Stimulated activated naive CD4-positive, alpha-beta T cell treated with Interleukin-2 at 50 U/mL for 16 hours (primary cell): ENCODE measurements around the gene SH3BGRL2.

Source experiments
- DNase-seq: peaks from one replicate; lab custom pipeline; 2025; lab: John Stamatoyannopoulos, UW

Gene SH3BGRL2

DNA sequence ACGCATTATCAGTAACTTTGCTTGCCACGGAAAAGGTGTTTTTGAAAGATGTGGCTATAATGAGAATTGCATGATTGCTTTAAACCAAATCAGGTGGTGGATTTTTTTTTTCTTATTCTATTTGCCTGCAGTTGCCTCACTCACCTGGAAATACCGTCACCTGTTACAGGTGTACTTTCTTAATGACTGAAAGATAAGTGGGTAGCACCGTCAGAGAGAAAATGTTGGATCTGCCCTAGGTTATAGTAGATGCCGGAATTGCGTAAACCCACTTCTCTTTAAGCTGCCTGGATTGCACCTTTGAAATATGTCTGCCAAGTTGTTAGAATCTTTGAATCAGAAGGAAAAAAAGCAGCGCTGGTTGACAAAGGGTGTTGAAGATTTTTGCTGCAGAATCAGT, 68.5 kb downstream of the SH3BGRL2 start:
- DNase-seq, result no peak

DNA sequence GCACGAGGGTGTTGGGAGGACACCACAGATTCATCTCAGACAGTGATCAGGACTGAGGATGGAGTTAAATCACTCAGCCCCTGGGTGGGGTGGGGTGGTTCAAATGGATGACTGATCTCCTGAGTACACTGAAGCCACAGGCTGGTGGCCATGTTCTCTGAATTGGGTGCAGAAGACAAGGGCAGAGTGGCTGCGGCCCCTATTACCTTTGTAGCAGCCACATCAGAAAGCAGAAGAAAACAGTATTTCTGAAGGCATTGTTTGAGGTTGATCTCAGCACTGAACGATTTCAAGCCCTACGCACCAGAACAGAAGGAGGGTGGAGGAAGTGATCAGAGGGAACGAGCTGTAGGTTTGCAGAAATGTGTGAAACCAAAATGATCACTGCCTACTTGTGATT, 71.6 kb downstream of the SH3BGRL2 start:
- DNase-seq, result no peak

DNA sequence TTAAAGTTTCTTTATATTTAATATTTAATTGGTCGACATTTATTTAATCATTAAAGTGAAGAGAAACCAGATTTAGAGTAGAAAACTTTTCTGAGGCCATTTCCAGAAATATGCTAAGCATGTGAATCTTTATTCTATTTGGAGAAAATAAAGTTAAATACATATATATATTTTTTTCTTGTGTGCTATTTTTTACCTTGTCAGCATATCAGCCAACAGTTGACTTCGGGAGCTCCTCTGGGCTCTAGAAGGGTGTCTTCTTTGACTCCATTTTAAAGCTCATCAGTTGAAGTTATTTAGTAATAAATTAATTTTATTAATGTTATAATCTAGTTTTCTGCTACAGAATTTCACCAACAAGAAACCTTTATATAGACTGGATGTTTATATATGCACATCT, 73.1 kb downstream of the SH3BGRL2 start:
- DNase-seq, result no peak

DNA sequence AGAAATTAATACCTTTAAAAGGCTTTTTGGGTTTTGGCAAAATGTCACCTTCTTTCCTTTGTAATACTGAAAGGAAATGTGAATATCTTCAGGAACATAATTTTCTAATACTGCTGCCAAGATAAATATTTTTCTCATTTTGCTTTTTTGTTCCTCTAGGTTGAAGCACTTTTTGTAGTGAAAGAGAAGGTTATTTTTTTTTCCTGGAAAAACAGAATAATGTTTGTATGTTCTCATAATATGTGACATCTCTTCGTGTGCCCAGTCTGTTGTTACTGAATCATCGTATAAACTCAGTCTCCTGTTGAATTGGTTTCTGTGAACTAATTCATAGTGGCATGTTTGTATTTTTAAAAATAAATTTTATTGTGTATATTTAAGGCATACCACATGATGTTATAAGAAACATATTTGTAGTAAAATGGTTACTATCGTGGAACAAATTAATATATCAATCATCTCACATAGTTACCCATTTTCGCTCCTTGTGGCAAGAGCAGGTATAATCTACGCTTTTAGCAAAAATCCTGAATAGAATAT, 74.4 kb downstream of the SH3BGRL2 start:
- no peak for DNase-seq

DNA sequence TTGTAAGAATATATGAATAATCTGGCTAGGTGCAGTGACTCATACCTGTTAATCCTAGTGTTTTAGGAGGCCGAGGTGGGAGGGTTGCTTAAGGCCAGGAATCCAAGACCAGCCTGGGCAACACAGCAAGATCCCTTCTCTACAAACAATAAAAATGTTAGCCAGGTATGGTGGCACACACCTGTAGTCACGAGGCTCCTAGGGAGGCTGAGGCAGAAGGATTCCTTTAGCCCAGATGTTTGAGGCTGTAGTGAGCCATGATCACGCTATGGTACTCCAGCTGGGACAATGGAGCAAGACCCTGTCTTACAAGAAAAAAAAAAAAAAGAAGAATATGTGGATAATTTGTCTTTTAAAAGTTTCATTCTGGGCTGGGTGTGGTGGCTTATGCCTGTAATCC, 75.4 kb downstream of the SH3BGRL2 start:
- no peak for DNase-seq

DNA sequence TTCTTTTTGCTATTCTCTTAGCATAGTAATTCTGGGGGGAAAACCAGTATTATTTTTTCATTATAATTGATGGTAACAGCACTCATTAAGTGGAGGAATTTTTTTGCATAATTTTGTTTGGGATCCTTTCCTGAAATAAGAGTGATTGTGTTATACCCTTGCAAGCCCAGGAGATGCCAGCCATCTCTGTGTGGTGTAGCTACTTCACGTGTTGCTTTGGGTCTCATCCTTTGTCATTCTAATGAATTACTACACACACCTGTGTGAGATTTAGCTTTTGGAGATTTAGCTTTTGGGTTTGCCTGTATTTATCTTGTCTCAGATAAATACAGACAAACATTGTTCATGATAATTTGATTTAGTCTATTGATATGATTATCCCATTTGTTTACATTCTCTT, 76.5 kb downstream of the SH3BGRL2 start:
- DNase-seq, result no peak

DNA sequence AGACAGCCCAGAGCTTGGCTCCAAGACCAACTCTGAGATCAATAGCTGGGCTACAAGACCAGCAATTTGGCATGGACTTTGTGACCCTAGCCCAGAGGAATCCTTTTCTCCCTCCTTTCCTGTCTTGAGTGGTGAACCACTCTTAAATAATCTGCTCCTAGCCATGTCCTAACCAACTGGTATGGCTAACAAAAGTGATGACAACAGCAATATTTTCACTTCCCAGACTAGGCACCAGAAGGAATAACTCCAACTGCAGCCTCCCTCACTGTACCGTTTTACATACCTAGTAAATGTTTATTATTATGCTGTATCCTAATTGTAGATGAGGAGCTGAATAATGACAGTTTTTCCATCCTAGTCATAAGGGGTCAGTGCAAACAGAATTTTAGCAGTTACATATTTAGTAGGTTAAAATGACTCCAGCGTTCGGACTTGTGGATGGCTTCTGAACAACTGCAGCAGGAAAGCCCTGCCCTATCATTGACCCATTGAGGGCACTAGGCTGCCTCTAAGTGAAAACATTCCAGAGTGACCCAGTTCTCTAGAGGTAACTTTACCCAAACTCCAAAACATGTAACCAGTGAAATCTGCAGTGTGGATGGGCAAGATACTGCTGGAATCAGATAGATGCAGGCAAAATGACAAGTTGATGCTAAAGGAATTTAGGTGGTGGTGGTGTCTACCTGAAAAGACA, 77.1 kb downstream of the SH3BGRL2 start:
- no peak for DNase-seq

DNA sequence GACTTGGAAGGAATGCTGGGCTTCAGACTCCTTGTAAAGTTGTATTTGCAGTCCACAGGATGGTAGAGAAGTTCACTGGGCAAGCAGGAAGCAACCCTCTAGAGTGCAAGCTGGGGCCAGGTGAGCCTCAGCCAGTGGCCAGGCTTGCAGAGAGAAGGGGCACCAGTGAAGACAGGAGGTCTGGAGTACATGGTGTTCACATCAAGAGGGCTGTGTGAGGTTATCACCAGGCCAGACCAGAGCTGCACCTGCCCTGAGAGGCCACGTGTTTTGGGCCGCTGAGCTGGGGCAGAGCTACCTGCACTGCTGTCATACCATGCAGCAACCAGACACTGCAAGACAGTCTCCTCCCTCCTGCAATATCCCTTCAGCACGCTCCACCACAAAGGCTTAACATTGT, 79.0 kb downstream of the SH3BGRL2 start:
- no peak for DNase-seq

DNA sequence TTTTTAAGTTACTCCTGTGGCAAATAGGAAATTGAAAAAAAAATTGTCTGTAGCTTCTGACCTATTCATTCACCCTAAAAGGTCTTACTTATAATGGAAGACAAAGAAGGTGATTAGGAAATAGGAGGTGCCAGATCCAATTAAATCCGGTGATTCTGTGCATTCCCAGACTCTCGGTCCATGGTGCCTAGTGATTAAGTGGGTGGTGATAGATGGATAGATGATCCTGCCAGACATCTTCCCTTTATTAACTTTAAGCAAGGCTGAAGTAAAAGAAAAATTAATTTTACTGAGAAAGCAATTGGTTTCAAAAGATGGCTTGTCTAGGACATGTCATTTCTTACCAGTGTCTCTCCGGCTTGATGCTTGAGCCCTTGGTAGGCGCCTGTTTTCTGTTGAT, 80.0 kb downstream of the SH3BGRL2 start:
- DNase-seq, result no peak

DNA sequence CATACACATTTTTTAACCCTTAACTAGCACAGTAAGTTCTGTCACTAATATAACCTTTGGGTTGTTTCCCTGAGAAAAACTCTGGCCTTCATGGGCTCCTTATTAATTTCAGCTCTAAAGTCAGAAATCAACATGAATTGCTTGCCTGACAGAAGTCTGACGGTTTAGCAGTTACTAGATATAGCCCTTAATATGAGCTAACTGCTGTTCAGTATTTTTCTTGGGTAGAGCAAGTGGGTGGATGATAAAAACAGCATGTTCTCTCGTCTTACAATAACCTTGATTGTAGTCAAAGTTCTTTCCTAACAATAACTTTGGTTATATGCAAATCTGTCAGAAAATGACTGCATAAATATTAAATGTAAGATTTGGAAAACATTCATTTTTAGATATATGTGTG, 81.0 kb downstream of the SH3BGRL2 start:
- no peak for DNase-seq

DNA sequence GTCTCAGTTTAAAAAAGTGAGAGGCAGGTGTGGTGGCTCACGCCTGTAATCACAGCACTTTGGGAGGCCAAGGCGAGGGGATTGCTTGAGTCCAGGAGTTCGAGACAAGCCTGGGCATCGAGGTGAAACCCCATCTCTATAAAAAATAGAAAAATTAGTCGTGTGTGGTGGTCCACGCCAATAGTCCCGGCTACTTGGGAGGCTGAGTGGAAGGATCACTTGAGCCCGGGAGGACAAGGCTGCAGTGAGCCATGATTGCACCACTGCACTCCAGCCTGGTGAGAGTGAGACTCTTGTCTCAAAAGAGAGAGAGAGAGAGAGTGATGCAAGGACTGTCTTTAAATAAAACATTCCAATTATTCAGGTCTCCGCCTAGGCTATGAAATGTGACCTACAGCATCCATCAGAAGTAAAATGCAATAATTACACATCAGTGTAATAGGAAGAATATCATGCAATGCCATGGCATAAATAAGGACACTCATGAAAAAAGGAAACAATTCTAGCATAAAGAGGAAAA, 81.5 kb downstream of the SH3BGRL2 start:
- no peak for DNase-seq

DNA sequence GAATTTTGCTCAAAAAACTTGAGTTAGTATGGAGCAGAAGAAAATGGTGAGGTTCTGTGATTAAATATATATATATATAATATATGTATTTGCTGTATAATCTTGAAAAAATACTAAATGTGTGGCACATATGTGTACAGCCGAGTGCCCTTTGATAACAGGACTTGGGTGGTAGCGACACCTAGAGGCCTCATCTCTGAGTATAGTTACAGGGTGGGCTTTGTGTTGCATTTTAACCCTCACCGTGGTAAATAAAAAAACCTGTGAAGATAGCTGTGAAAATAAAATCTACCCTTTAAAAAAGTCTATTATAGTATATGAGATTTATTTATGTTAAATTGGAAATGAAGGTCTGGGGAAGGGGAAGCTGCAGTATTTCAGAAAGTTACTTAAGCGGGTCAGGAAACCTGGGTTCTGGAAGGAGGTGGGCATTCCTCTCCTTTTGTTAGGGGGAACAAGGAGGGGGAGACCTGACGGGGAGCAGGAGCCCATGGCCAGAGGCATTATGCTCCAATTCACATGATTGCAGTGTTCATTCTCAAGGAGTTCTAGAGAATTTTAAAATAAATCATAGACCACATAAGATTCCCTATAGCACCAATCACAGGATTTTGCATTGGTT, 82.7 kb downstream of the SH3BGRL2 start:
- peak; percentile 2 for DNase-seq

DNA sequence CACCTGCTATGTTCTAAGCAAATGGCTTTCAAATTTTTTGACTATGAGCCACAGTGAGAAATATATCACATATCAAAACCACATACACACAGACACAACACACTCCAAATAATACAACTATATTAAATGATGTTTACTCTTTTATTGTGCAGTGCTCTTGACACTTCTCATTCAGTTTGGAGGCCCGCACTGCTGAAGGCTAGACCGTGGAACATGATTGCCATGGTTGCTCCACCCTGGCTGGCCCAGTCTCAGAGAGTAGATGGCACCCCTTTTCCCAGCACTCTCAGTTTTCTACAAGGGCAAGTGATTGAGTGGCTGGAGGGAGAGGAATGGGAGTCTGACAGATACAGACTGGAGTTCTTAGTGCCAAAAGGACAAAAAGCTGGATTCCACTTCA, 86.9 kb downstream of the SH3BGRL2 start:
- no peak for DNase-seq

DNA sequence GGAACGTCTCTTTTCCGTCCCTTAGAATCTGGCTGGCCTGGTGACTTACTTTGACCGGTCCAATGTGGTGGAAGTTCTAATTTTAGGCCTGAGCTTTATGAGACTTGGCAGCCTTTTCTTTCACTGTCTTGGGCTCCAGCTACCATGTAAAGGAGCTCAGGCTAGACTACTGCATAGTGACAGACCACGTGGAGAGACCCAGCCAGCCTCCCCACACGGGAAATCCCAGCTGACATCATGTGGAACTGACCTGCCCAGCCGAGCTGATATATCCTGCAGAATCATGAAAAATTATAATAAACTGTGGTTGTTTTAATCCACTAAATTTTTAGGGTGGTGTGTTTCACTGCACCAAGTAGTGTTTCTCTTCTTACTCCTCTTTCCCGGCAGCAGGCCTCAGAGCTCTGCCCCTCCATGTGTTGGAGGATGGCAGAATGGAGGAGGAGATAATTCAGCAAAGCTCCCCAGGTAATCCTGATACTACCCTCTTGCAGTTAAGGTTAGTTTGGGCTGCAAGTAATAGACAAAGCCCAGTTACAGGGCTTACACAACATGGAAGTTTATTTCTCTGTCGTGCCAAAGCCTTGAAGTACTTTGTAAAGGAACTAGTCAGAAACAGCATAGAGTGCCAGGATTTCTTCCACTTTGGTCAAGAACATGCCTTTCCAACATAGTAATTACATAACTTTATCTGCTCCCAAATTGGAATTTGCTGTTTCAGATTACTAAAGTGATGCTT, 87.5 kb downstream of the SH3BGRL2 start:
- no peak for DNase-seq

DNA sequence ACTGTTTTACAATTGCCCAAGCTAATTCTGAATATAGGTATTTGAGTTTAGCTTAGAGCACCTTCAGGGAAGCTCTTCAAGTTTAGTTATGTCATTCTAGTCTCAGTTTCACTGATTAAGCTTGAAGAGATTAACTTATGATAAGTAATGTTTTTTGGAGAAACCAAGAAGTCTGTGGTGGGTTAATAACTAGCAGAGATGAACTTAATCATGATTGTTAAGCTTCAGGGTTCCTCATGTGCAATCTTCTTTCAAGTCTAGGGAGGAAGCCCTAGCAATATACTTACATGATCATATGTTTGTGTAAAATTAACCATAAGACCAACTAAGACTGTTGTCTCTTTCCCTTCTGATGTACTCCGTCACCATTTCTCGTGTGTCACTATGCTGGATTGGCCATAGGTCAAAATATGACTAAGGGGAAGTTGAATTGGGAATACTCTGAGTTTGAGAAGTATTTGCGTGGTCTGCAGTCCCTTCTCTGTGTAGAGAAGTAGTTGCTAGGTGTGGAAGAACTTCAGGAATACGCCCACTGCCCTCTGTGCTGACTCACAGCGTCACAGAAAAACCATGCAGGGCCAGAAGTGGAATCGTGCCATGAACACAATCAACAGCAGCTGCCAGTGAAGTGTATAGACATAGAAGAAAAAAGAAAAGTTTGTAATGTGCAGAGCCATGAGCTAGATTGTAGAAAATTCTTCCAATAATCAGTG, 88.3 kb downstream of the SH3BGRL2 start:
- DNase-seq, result no peak

DNA sequence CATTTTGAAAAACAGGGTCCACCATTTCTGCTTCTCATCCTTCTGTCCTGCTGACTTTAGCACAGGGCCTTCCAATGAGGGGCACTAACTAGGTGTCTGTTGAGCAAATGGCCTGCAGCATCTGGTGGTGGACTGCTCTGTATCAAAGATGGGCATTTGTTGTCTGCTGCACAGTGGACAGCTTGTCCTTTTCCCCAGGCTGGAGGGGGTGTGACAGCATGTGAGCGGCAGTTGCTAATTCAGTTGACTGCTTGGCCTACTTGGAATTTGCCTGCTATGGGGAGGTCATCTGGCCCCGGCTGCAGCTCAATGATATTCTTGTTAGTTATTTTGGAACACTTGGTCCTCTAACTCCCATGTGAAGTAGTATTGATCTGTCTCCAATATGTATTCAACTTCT, 93.7 kb downstream of the SH3BGRL2 start:
- DNase-seq, result no peak

DNA sequence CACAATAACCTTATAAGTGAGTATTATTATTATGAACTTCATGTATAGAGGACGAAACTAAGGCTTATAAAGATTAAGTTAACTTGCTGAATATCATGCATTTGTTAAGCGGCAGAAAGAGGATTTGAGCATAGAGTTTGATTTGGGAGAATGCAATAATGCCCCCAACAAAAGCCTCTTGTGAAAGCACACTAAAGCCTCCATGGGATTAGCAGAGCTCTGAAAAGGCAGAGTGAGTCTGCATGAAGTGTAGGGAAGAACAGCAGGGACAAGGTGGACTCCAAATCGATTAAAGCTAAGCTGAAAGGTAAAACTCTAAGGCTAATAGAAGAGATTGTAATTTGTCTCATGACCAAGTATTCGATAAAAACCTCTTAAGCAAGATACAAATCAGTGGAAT, 100.3 kb downstream of the SH3BGRL2 start:
- no peak for DNase-seq

DNA sequence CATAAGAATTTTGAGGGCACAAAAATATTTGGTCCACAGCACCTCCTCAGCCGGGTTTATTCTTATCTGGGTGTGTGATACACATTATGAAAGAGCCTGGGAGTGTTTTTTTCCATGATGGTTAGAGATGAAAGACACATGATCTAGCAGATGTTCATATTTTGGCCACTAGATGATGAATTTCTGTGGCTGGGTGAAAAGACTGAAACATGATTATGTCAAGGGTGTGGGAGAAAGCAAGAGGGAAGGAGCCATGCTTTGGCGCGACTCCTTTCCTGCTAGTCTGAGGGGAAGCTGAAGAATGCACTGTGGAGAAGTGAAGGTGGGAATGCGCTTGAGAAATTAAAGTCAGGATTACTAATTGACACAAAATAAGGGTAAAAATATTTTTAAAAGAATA, 102.3 kb downstream of the SH3BGRL2 start:
- DNase-seq, result no peak

DNA sequence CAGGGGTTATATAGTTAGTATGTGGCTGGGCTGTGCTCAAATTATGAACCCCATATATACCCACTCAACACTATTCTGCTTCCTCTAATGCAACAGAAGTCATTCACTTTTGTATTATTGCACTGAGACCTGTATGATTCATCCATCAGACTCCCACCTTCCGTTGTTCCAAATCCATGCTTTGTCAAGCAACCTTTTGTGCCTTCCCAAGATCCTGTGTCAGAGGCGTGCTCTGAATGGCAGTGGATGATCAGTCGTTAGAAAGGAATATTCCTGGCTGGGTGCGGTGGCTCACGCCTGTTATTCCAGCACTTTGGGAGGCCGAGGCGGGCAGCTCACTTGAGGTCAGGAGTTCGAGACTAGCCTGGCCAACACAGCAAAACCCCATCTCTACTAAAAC, 103.2 kb downstream of the SH3BGRL2 start:
- no peak for DNase-seq

DNA sequence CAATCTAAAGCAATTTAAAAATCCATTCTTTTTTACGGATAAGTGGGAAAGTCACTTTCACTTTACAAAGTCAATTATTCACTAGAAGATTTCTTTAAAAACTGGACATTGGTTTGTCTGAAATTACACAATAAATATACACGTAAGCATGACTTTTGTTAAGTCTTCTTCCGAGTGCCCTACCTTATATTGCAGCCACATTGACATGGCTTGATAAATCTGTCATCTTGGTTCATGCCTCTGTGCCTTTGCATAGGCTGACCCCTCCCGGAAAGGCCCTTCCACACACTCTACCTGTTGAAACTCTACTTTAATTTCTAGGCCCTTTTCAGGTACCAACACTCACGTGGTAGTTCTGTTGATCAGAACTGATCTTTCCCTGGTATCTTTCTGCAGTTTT, 104.1 kb downstream of the SH3BGRL2 start:
- no peak for DNase-seq

DNA sequence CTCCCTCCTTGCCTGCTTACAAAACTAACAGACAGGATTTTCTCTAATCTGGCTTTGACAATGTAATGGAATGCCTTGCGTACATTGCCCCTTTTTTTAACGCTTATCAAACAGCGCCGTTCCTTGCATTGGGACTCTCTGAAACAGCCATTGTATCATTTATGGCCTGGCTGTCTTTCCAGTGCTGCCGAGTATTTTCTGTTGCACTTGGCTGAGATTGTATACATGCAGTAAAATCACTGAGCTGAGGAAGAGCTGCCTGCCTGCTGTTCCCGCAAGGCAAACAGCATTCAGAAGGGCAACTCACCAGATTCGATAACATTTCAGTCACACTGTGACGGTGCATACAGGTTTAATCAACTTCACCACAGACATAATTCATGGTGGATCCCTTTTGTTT, 106.0 kb downstream of the SH3BGRL2 start:
- no peak for DNase-seq

DNA sequence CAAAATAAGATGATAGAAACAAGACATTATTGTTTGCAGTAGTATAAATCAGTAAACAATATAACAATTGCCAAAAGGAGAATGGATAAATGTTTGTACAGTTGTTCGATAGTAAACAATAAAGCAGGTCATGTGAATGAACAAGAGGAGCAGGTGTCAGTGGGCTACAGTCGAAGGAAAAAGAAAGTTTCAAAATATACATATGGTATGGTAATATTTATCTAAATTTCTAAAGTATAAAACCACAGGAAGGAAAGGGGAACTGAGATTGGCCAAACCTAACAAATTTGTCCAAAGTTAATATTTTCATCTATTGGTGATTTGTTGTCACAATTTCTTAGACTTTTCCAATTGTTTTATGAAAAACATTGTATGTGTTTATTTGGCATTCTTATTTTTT, 110.9 kb downstream of the SH3BGRL2 start:
- DNase-seq, result no peak
